Psoas muscle (tissue), 8 donors: ENCODE measurements around the gene MMS19. TPM values are rescaled to one million over a fixed set of nuclear protein-coding genes. Genes with fewer than 3 reads are reported as not detected.
A peak's percentile ranks its signal among the peaks of the same experiment; 100 is the strongest.

Experiments used
- ATAC-seq, 4 donors: fragments of 200-7000 bp; cut with Tn5 transposase; one replicate each; pipeline ENCODE4 v1.9.1; 2020; ENCODE audit warnings: moderate library complexity in 3 of 4, mild to moderate bottlenecking in 2 of 4
- DNase-seq, 2 donors: peaks; one replicate each; pipeline ENCODE4 v3.0.0-alpha.2; 2020
- H3K27ac ChIP-seq: fragments of 200-600 bp; one replicate; pipeline ENCODE4 v1.8.0; 2022
- H3K27me3 ChIP-seq, 3 donors: fragments of 200-600 bp in 1 of 3; one replicate each; pipeline versions ENCODE4 v1.6.1 to v1.8.0; 2013 to 2022; ENCODE audit warnings: low read length in 2 of 3, mild to moderate bottlenecking in 2 of 3, moderate library complexity in 1 of 3; ENCODE audit not compliant: insufficient read depth in 3 of 3
- H3K36me3 ChIP-seq, 2 donors: fragments of 200-600 bp in 1 of 2; one replicate each; pipeline versions ENCODE4 v1.6.1 to v1.8.0; 2013 to 2022; ENCODE audit warnings: low read depth in 1 of 2, mild to moderate bottlenecking in 1 of 2, moderate library complexity in 1 of 2; ENCODE audit not compliant: insufficient read depth in 1 of 2
- H3K4me1 ChIP-seq: fragments of 200-600 bp; one replicate; pipeline ENCODE4 v1.8.0; 2022
- H3K4me3 ChIP-seq: fragments of 200-600 bp; one replicate; pipeline ENCODE4 v1.8.0; 2022; ENCODE audit warnings: mild to moderate bottlenecking
- H3K9me3 ChIP-seq: fragments of 200-600 bp; one replicate; pipeline ENCODE4 v1.8.0; 2022
- CTCF ChIP-seq: fragments of 200-600 bp; IDR thresholded peaks from one replicate; pipeline ENCODE4 v1.8.0; 2022; ENCODE audit warnings: antibody characterized with exemption
- WGBS, 3 donors: extraction: QIAGEN DNeasy Blood & Tissue Kit; methylation state at CpG; one replicate each; pipeline versions ENCODE4 v1.1.6 to v1.1.7; 2013; 5-methylcytosine and 5-hydroxymethylcytosine counted together
- intact Hi-C, 2 donors: fragments of 100-400 bp; cut with DNase I; formaldehyde crosslinking; loops; one replicate each; pipeline versions ENCODE4 v1.11.0 to v1.14.2; 2022
- polyA plus RNA-seq, 3 donors: library from polyadenylated mRNA; stranded (reverse); fragments of 200-250 nt; gene quantifications; one replicate each; pipeline ENCODE4 v1.2.3, GENCODE V29; 2013
- total RNA-seq, 4 donors: library from RNA; stranded (reverse); fragmentation: NEBNext Ultra II Directional in 2 of 4; extraction: Animal tissue kit (Norgen Biotek cat#: 25700) in 2 of 4; gene quantifications; one replicate each; pipeline versions ENCODE4 v1.2.1 to v1.2.4, GENCODE V29; 2021 to 2023
- donor health status: healthy with polysubstance abuse.
- donor health status: DM: no; HTN: no; CAD: no; lungs with moderate emphysema.
- donor health status: Bipolar disorder and iron deficiency.
- donor health status: healthy.
- donor health status: DM: yes; HTN: yes; CAD: no.
- donor health status: DM: no; HTN: no; CAD: no.
- donor health status: DM: no; HTN: no; CAD: no.
- donor health status: DM: yes; HTN: yes; CAD: no.

The MMS19 gene
- total and polyA plus RNA-seq, 7 donors, result 29.8 to 47.6 (median 35.1) TPM

- intact Hi-C loops, result loop anchor here in 1 of 2 donors (5.0 kb wide), 2 partner anchors 84 to 144 kb away; no protein-coding TSS in a partner anchor
- Histone ChIP-seq H3K36me3 (peaks cover 32 to 97% of the 10 kb centered on the region in 2 donors), H3K9me3 (no peaks in the 10 kb centered on the region), H3K27me3 (no peaks in the 10 kb centered on the region), H3K27ac (no peak overlapping the region), H3K4me1 (peaks cover 7% of the 10 kb centered on the region), H3K4me3 (no peak overlapping the region)
- WGBS, 3 donors, result 58 to 76% (median 60%) methylated on average over 3 of the region's 3 CpGs
- ATAC-seq (no peak), DNase-seq (no peak)
- no peak for TF ChIP-seq CTCF
Observed at GRCh38 chr10:97468162-97468561, 30.1 kb downstream of the MMS19 start.

GRCh38 chr10:97466755-97467154 is 31.5 kb downstream of the MMS19 start:
- Histone ChIP-seq H3K4me1 (peaks cover 7% of the 10 kb centered on the region), H3K9me3 (no peaks in the 10 kb centered on the region), H3K4me3 (no peak overlapping the region), H3K36me3 (peaks cover 40 to 97% of the 10 kb centered on the region in 2 donors), H3K27me3 (no peaks in the 10 kb centered on the region), H3K27ac (no peak overlapping the region)
- ATAC-seq, result peak in 1 of 4 donors; percentile 17
- TF ChIP-seq CTCF, result no peak
- DNase-seq, result no peak
- intact Hi-C loops, result loop anchor here in 1 of 2 donors (5.0 kb wide), 2 partner anchors 86 to 146 kb away; no protein-coding TSS in a partner anchor
- WGBS, 3 donors, result 76 to 92% (median 83%) methylated on average over 4 of the region's 4 CpGs

GRCh38 chr10:97465982-97466381 is 32.2 kb downstream of the MMS19 start:
- intact Hi-C loops, result loop anchor here in 1 of 2 donors (5.0 kb wide), 2 partner anchors 86 to 146 kb away; no protein-coding TSS in a partner anchor
- 85 to 96% (median 89%) methylated on average over 7 of the region's 7 CpGs for WGBS, 3 donors
- no peak overlapping the region for H3K27ac ChIP-seq

GRCh38 chr10:97464226-97464625 is 34.0 kb downstream of the MMS19 start:
- WGBS, 3 donors, result 23 to 45% (median 37%) methylated on average over 1 of the region's 1 CpG
- no peaks in the 10 kb centered on the region for H3K27me3 ChIP-seq
- ATAC-seq (peak; percentile 2 to 31 (median 11)), DNase-seq (no peak)
- TF ChIP-seq CTCF, result no peak
- intact Hi-C loops, result no loop called here
- H3K36me3 ChIP-seq, result peaks cover 52 to 97% of the 10 kb centered on the region in 2 donors
- H3K27ac ChIP-seq, result peak overlapping the region; percentile 64
- no peaks in the 10 kb centered on the region for H3K9me3 ChIP-seq
- no peak overlapping the region for H3K4me3 ChIP-seq
- peaks cover 7% of the 10 kb centered on the region for H3K4me1 ChIP-seq

More at GRCh38 chr10:97465982-97466381, 32.2 kb downstream of the MMS19 start:
- Histone ChIP-seq H3K4me1 (peaks cover 7% of the 10 kb centered on the region), H3K27me3 (no peaks in the 10 kb centered on the region), H3K4me3 (no peak overlapping the region), H3K9me3 (no peaks in the 10 kb centered on the region), H3K36me3 (peaks cover 46 to 97% of the 10 kb centered on the region in 2 donors)
- no peak for ATAC-seq
- no peak for TF ChIP-seq CTCF
- no peak for DNase-seq
